Measurements from ENCODE around the gene FHIP1B.

GRCh38 chr11:6237266-6237665, 2.8 kb upstream of the FHIP1B start:
- TF ChIP-seq CTCF (conservative IDR thresholded peaks at IDR 0.05; ENCODE audit: low read length) (no peak), EZH2phosphoT487 (IDR thresholded peaks at IDR 0.05; ENCODE audit: borderline replicate concordance, low read depth, low read length) (no peak)
